ENCODE measurements around the gene STK32B.

The STK32B gene

GRCh38 chr4:5215321-5215720, 164.0 kb downstream of the STK32B start:
- no peaks in the 10 kb centered on the region for H3K36me3 ChIP-seq
- no peak for TF ChIP-seq CTCF (IDR thresholded peaks at IDR 0.05; ENCODE audit: low read depth, low read length)
- H3K4me1 ChIP-seq, result no peaks in the 10 kb centered on the region
- no peak overlapping the region for H3K4me3 ChIP-seq (ENCODE audit: low read depth, low read length)
- H3K27me3 ChIP-seq, result no peaks in the 10 kb centered on the region
- DNase-seq, result no peak
- no peaks in the 10 kb centered on the region; the same call in 1 of the 2 replicates for H3K9me3 ChIP-seq

GRCh38 chr4:5217421-5217820, 166.1 kb downstream of the STK32B start:
- DNase-seq, result no peak
- no peaks in the 10 kb centered on the region for H3K36me3 ChIP-seq
- H3K9me3 ChIP-seq, result no peaks in the 10 kb centered on the region
- H3K4me1 ChIP-seq, result no peaks in the 10 kb centered on the region
- TF ChIP-seq CTCF (IDR thresholded peaks at IDR 0.05; ENCODE audit: low read depth, low read length), result no peak
- H3K27me3 ChIP-seq, result no peaks in the 10 kb centered on the region
- H3K4me3 ChIP-seq (ENCODE audit: low read depth, low read length), result no peak overlapping the region

GRCh38 chr4:5218376-5219069, 167.2 kb downstream of the STK32B start:
- no peak for DNase-seq
- TF ChIP-seq CTCF (IDR thresholded peaks at IDR 0.05; ENCODE audit: low read depth, low read length), result no peak
- Histone ChIP-seq H3K27me3 (no peaks in the 10 kb centered on the region), H3K9me3 (no peaks in the 10 kb centered on the region), H3K4me3 (ENCODE audit: low read depth, low read length) (no peak overlapping the region), H3K4me1 (no peaks in the 10 kb centered on the region), H3K36me3 (no peaks in the 10 kb centered on the region)

- TF ChIP-seq CTCF (IDR thresholded peaks at IDR 0.05; ENCODE audit: low read depth, low read length), result no peak
- Histone ChIP-seq H3K36me3 (no peaks in the 10 kb centered on the region), H3K4me3 (ENCODE audit: low read depth, low read length) (no peak overlapping the region), H3K9me3 (no peaks in the 10 kb centered on the region), H3K27me3 (no peaks in the 10 kb centered on the region), H3K4me1 (no peaks in the 10 kb centered on the region)
- peak; percentile 21 for DNase-seq
Observed at GRCh38 chr4:5220028-5220427, 168.7 kb downstream of the STK32B start.

- Histone ChIP-seq H3K27me3 (peaks cover 12% of the 10 kb centered on the region), H3K9me3 (no peaks in the 10 kb centered on the region), H3K36me3 (no peaks in the 10 kb centered on the region), H3K4me3 (ENCODE audit: low read depth, low read length) (no peak overlapping the region), H3K4me1 (no peaks in the 10 kb centered on the region)
- DNase-seq, result no peak
- no peak for TF ChIP-seq CTCF (IDR thresholded peaks at IDR 0.05; ENCODE audit: low read depth, low read length)
Observed at GRCh38 chr4:5222047-5222446, 170.8 kb downstream of the STK32B start.

GRCh38 chr4:5222951-5223350, 171.7 kb downstream of the STK32B start:
- H3K4me3 ChIP-seq (ENCODE audit: low read depth, low read length), result no peak overlapping the region
- DNase-seq, result no peak
- H3K9me3 ChIP-seq, result no peaks in the 10 kb centered on the region
- peaks cover 19% of the 10 kb centered on the region for H3K27me3 ChIP-seq
- no peaks in the 10 kb centered on the region for H3K36me3 ChIP-seq
- no peaks in the 10 kb centered on the region for H3K4me1 ChIP-seq
- no peak for TF ChIP-seq CTCF (IDR thresholded peaks at IDR 0.05; ENCODE audit: low read depth, low read length)

Data from BE2C (cell line).